Progenitor cell of endocrine pancreas (in vitro differentiated cells): Measurements from ENCODE around the gene ZXDC. TPM values are rescaled to one million over a fixed set of nuclear protein-coding genes. Genes with fewer than 3 reads are reported as not detected.

Experiments
- DNase-seq: peaks from one replicate; pipeline ENCODE4 v3.0.0; 2021; ENCODE audit warnings: low spot score; ENCODE audit not compliant: unreplicated experiment
- H3K27ac Mint-ChIP-seq: 2 replicates; pipeline ENCODE4 v1.8.0; 2021; ENCODE audit warnings: mild to moderate bottlenecking, moderate library complexity, mixed read lengths
- H3K27me3 Mint-ChIP-seq: 2 replicates; pipeline ENCODE4 v1.8.0; 2021; ENCODE audit warnings: mixed read lengths
- H3K36me3 Mint-ChIP-seq: 2 replicates; pipeline ENCODE4 v1.8.0; 2022; ENCODE audit warnings: mixed read lengths; ENCODE audit not compliant: insufficient read depth
- H3K4me1 Mint-ChIP-seq: 2 replicates; pipeline ENCODE4 v1.8.0; 2021; ENCODE audit warnings: low read depth, mixed read lengths
- H3K4me3 Mint-ChIP-seq: 2 replicates; pipeline ENCODE4 v1.8.0; 2021; ENCODE audit warnings: low read depth, mild to moderate bottlenecking, moderate library complexity, mixed read lengths
- H3K9me3 Mint-ChIP-seq: 2 replicates; pipeline ENCODE4 v1.8.0; 2021; ENCODE audit warnings: low read depth, mixed read lengths
- total RNA-seq: library from RNA; stranded (reverse); gene quantifications from 2 replicates; pipeline ENCODE4 v1.2.1, GENCODE V29; 2021
- TF ChIP-seq, protein P1 (sequence below): fragments of 200-600 bp; sonication (generic); IDR thresholded peaks from one replicate; pipeline ENCODE4 v1.5.0; 2021; ENCODE audit warnings: antibody characterized with exemption, mild to moderate bottlenecking; ENCODE audit not compliant: unreplicated experiment

ZXDC gene
- total RNA-seq, 1 donor from 2014 or later, result 40.5 TPM

GRCh38 chr3:126480861-126481260 lies 5.2 kb upstream of the ZXDC start:
- H3K9me3 Mint-ChIP-seq, result no peaks in the 10 kb centered on the region
- H3K36me3 Mint-ChIP-seq, result no peaks in the 10 kb centered on the region
- H3K27ac Mint-ChIP-seq, result no peak overlapping the region
- no peak for DNase-seq
- peaks cover 7% of the 10 kb centered on the region for H3K27me3 Mint-ChIP-seq
- TF ChIP-seq, protein P1, sequence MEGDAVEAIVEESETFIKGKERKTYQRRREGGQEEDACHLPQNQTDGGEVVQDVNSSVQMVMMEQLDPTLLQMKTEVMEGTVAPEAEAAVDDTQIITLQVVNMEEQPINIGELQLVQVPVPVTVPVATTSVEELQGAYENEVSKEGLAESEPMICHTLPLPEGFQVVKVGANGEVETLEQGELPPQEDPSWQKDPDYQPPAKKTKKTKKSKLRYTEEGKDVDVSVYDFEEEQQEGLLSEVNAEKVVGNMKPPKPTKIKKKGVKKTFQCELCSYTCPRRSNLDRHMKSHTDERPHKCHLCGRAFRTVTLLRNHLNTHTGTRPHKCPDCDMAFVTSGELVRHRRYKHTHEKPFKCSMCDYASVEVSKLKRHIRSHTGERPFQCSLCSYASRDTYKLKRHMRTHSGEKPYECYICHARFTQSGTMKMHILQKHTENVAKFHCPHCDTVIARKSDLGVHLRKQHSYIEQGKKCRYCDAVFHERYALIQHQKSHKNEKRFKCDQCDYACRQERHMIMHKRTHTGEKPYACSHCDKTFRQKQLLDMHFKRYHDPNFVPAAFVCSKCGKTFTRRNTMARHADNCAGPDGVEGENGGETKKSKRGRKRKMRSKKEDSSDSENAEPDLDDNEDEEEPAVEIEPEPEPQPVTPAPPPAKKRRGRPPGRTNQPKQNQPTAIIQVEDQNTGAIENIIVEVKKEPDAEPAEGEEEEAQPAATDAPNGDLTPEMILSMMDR, result no peak
- H3K4me3 Mint-ChIP-seq, result no peak overlapping the region
- H3K4me1 Mint-ChIP-seq, result peaks cover 4% of the 10 kb centered on the region

DNA sequence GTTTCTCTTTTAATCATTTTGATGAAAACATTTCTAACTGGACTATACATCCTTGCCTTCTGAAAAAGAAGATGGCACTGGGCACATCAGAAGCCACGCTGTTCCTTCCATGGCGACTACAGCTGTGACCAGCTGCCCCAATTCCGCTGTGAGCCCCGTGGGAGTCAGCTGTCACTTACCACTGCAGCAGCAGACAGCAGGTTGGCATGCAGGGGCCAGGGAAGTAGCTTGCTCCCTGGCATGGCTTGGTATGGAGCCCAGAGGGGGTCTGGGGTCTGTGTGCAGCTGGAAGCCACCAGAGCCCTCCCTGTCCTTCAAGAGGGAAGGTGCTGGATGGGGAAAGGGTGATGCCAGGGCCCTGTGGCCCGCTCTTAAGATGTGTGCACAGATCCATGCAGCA lies 4.5 kb upstream of the ZXDC start:
- no peak for DNase-seq

DNA sequence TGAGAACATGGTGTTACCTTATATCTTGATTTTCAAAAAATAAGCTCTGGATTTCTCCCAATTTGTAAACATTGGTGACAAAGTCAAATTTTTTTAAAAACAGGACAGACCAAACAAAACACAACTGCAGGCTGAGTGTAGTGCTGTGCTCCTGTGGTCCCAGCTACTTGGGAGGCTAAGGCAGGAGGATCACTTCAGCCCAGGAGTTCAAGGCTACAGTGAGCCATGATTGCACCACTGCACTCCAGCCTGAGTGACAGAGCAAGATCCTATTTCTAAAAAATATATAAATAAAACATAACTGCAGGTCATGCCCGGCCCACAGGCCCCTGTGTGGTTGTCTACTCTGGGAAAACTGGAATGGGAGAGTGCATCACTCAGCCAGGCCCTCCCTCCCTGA lies 4.0 kb upstream of the ZXDC start:
- Mint-ChIP-seq H3K27me3 (peaks cover 7% of the 10 kb centered on the region), H3K27ac (no peak overlapping the region), H3K36me3 (no peaks in the 10 kb centered on the region), H3K4me3 (no peak overlapping the region), H3K4me1 (peaks cover 4% of the 10 kb centered on the region), H3K9me3 (no peaks in the 10 kb centered on the region)
- TF ChIP-seq, protein P1, result no peak
- no peak for DNase-seq

More for the DNA sequence above, 4.5 kb upstream of the ZXDC start:
- H3K27me3 Mint-ChIP-seq, result peaks cover 7% of the 10 kb centered on the region
- TF ChIP-seq, protein P1, result no peak
- no peaks in the 10 kb centered on the region for H3K36me3 Mint-ChIP-seq
- no peak overlapping the region for H3K27ac Mint-ChIP-seq
- H3K4me1 Mint-ChIP-seq, result peaks cover 4% of the 10 kb centered on the region
- H3K4me3 Mint-ChIP-seq, result no peak overlapping the region
- no peaks in the 10 kb centered on the region for H3K9me3 Mint-ChIP-seq

DNA sequence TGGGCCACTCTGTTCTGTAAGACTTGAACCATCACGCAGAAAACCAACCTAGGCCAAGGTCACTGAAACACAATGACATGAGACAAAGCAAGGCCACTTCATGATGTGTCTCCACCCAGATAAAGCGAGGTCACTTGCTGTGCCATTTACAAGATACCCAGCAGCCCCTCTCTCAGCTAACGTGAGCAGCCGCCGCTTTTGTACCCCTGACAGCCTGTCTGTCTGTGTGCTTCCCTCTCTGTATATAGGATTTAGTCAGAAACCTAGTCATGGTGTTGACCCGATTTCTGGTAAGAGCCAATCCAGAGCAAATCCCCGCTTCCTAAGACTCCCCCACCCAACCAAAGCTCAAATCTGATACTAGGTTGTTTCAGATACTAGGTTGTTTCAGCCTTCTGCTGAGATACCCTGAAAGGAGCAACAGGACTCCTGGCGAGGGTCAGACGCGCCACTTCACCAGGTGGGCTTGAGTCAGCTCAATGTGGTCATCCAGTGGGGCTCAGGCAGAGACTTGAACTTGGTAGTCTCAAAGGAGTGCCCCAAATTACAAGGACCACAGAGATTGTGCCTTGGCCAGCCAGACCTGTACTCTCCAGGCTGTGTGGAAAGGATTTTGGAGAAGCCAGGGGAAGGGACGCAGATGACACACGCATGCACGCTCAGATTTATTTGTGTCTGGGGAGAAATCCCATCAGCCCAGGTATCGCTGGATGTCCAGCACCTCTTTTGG lies 3.1 kb upstream of the ZXDC start:
- Mint-ChIP-seq H3K27ac (no peak overlapping the region), H3K4me1 (peaks cover 11% of the 10 kb centered on the region), H3K36me3 (no peaks in the 10 kb centered on the region), H3K27me3 (peaks cover 7% of the 10 kb centered on the region), H3K4me3 (no peak overlapping the region), H3K9me3 (no peaks in the 10 kb centered on the region)
- TF ChIP-seq, protein P1, result no peak
- no peak for DNase-seq

GRCh38 chr3:126477061-126477380 lies 1.3 kb upstream of the ZXDC start:
- peak overlapping the region; percentile 85 for H3K4me3 Mint-ChIP-seq
- H3K4me1 Mint-ChIP-seq, result peaks cover 27% of the 10 kb centered on the region
- peaks cover 7% of the 10 kb centered on the region for H3K36me3 Mint-ChIP-seq
- TF ChIP-seq, protein P1, result no peak
- peak overlapping the region; percentile 49 for H3K27ac Mint-ChIP-seq
- peaks cover 7% of the 10 kb centered on the region for H3K27me3 Mint-ChIP-seq
- no peak for DNase-seq
- H3K9me3 Mint-ChIP-seq, result no peaks in the 10 kb centered on the region
